NOMO-1 treated with DMSO at 0.1 percent for 48 hours (cell line): ENCODE results near the gene MAGI2.

Experiments
- DNase-seq: peaks from one replicate; lab custom pipeline; 2025; ENCODE audit not compliant: unreplicated experiment; lab: John Stamatoyannopoulos, UW

The MAGI2 gene

GRCh38 chr7:78679112-78679876 is 774.2 kb downstream of the MAGI2 start:
- no peak for DNase-seq

GRCh38 chr7:78677391-78677790 is 776.1 kb downstream of the MAGI2 start:
- DNase-seq, result no peak

GRCh38 chr7:78675511-78675910 is 778.0 kb downstream of the MAGI2 start:
- no peak for DNase-seq

GRCh38 chr7:78673272-78673671 is 780.2 kb downstream of the MAGI2 start:
- DNase-seq, result no peak

DNA sequence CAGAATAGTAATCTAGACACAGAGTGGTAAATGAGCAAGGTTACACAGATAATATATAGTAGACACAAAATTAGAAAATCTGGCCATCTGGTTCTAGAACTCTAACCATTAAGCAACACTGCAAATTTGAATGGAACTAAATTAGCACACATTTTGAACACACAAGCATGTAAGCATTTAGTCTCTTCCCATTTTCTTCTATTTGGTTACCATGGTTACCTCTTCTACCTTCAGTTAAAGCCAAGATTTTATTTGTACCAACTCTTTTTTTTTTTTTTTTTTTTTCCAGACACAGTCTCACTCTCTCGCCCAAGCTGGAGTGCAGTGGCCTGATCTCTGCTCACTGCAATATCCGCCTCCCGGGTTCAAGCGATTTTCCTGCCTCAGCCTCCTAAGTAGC is 790.5 kb downstream of the MAGI2 start:
- no peak for DNase-seq

GRCh38 chr7:78649976-78650375 is 803.5 kb downstream of the MAGI2 start:
- no peak for DNase-seq

- DNase-seq, result no peak
Observed at GRCh38 chr7:78649236-78649635, 804.2 kb downstream of the MAGI2 start.

GRCh38 chr7:78642751-78643150 is 810.7 kb downstream of the MAGI2 start:
- DNase-seq, result no peak

GRCh38 chr7:78638364-78638763 is 815.1 kb downstream of the MAGI2 start:
- no peak for DNase-seq

GRCh38 chr7:78636727-78637126 is 816.7 kb downstream of the MAGI2 start:
- no peak for DNase-seq

DNA sequence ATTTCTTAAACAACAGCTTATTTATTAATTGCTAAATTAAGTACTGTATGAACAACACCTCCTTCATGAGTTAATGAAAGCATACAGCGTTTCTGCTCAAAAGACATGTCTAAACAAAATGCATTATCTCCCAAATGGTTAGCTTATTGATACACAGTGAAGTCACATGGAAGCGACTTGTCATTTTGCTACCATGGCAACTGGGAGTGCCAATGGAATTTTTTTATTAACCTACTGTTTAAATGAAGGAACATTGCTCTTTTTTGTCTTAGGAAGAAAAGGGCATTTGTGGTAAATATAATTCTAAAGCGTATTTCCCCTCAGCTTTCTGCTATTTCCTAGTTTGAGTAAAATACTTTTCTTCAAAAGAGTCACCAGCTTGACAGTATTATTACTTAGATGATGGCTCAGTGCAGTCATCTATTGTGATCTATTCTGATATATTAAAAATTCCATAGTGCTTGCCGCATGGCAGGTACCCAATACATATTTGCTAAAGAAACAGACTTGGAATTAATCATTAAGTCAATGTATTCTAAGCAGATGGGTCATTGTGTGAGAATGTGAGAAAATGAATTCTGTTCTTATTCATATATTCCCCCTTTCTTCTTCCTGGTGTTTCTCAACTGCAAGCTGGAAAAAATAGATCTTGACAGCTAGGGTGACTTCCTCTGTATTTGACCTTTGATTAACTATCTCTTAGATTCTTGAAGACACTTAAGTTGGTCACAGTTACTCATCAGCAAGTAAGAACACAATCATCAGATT is 818.3 kb downstream of the MAGI2 start:
- no peak for DNase-seq

DNA sequence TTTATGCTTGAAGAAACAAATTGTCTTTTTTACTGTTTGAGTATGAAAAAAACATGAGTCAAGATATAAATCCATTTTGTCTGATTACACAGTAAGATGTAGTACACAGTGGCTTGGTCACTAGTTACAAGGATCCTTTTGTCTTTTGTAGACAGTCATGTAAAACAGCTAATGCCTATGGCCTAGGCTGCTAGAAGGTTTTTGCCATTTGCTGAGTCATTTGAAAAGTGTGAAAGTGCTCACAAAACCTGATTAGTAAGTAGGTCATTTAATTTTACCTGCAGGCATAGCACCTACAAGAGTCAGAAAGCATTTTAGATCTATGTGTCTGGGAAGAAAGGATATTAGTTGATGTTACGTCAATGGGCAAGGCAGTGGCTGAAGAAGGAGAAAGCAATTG is 819.4 kb downstream of the MAGI2 start:
- no peak for DNase-seq

DNA sequence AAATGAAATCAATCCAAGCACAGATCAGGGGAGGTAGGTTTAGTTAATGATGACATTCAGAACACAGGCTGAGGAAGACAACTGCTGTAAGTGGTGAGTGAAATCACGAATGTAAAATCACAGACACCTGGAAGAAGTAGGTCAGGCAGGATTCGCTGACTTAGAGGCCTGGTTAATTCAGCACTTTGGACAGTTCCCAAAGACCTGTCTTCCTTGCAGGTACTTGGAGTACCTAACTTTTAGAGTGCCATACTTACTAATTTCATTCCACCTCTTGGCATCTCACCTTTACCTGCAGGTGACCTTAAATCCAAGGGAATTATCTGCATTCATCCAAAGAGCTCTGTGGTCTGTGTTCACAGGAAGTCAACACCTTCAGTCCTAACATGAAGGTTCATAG is 832.5 kb downstream of the MAGI2 start:
- peak; percentile 6 for DNase-seq

- DNase-seq, result no peak
Observed at GRCh38 chr7:78616539-78616938, 836.9 kb downstream of the MAGI2 start.

DNA sequence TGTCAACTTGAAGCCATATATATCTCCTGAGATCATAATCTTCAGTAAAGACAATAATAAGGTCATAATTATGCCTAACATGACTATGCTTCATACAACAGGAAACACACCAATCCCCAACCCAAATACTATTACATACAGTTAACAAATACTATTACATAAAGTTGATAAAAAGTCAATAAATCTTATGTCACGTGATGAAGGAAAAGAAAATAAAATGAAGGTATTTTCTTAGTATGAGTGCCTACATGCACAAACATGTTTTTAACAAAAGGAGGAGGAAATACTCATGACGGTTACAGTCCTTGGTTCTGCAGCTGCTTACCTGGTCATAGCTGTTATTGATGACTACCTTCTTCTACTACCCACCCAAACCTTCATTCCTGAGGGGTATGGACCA is 844.2 kb downstream of the MAGI2 start:
- DNase-seq, result no peak

DNA sequence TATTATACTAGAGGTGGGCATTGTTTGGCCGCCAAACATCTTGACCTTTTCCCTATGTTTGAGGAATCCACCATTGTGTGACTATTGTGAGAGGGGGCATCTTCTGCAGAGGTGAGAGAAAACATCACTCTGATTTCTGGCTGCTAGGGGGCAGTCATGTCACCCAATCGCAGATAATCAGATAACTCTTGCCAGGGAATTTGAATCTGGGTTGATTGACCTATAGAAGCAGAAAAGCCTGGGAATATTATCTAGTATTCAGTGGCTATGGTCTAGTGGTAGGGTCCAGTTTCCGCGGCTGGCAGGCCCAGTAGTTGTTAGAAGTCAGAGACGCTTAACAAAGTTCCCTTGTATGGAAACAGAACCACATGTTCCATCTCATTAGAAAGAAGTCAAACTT is 846.4 kb downstream of the MAGI2 start:
- DNase-seq, result no peak

GRCh38 chr7:78605119-78605518 is 848.3 kb downstream of the MAGI2 start:
- no peak for DNase-seq

DNA sequence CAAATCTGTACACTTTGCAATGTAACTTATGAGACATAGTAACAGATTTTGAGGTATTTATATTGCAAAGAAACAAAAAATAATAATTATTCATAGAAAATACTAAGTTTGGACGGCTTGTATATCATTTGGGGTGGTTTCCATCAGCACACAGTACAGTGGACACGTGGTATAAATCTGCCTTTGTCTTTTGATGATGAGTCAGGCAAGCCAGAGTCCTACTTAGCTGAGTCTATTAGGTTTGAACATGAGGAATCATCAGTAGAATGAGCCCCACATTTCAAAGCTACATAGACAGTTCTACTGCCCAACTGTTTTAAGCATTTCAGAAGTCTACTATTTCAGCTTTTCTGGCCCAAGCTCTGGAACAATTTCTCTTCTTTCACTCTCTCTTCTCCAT is 851.7 kb downstream of the MAGI2 start:
- no peak for DNase-seq

DNA sequence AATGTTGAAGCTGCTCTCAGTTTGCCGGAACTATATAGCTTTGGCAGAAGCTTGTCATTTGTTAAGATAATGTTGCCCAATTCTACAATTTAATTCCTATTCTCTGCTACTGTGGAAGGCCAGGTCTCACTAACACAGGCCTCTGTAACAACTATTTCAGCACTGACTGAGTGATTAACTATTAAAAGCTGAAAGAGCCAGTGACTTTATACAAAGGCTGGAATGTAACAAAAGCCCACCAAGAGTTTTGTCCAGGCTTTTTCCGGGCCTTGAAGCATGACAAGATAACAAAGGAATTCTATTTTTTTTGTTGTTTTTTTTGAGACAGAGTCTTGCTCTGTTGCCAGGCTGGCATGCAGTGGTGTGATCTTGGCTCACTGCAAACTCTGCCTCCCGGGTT is 859.3 kb downstream of the MAGI2 start:
- DNase-seq, result no peak

- DNase-seq, result no peak
Observed at GRCh38 chr7:78588393-78588792, 865.1 kb downstream of the MAGI2 start.

GRCh38 chr7:78587443-78588044 is 865.9 kb downstream of the MAGI2 start:
- DNase-seq, result peak; percentile 22

DNA sequence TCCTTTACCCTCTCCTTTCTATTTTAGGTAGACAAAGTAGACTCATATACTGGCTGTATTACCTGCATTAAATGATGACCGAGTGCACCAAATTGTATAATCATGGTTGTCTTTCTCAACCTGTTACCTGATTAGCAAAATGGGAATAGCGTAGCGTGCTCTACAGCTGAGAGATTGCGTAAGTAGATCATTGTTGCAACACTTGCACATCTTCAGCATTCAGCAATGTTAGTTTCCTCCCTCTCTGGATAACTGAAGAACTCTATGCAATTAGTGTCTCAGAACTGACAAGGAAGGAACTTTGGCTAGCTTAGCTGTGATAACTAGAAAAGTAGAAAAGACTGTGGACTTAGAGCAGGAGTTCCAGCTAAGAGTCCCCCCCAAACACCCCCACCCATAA is 867.5 kb downstream of the MAGI2 start:
- DNase-seq, result peak; percentile 33
